GM18907 (cell line): ENCODE data around the gene CCN2.

Source experiments
- ATAC-seq: cut with Tn5 transposase; IDR thresholded peaks from one replicate; pipeline ENCODE4 v1.9.1; 2021; ENCODE audit warnings: mild to moderate bottlenecking, moderate library complexity; ENCODE audit not compliant: unreplicated experiment

CCN2 gene, protein sequence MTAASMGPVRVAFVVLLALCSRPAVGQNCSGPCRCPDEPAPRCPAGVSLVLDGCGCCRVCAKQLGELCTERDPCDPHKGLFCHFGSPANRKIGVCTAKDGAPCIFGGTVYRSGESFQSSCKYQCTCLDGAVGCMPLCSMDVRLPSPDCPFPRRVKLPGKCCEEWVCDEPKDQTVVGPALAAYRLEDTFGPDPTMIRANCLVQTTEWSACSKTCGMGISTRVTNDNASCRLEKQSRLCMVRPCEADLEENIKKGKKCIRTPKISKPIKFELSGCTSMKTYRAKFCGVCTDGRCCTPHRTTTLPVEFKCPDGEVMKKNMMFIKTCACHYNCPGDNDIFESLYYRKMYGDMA

DNA sequence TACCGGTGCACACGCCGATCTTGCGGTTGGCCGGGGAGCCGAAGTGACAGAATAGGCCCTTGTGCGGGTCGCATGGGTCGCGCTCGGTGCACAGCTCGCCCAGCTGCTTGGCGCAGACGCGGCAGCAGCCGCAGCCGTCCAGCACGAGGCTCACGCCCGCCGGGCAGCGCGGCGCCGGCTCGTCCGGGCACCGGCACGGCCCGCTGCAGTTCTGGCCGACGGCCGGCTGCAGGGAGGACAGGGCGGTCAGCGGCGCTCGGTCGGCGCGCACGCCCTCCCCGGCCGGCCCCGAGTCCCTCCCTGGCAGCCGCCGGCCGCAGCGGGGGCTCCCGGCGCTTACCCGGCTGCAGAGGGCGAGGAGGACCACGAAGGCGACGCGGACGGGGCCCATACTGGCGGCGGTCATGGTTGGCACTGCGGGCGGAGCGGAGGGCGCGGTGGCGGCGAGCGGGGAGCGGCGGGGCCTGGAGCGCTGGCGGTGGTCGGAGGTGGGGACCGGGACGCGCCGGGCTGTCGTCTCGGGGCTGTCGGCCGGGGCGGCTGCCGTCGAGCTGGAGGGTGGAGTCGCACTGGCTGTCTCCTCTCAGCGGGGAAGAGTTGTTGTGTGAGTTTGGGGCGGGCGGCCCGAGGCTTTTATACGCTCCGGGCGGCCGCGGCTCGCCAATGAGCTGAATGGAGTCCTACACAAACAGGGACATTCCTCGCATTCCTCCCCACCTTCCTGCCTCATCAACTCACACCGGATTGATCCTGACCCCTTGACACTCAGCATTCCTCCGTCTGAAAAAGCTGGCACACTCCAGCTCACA is at the start of gene CCN2:
CCN2 (minus strand) TSS at position 606 of the 809 bp plus-strand sequence; CDS start at position 406, 200 bp downstream.
- peak; percentile 38 for ATAC-seq

DNA sequence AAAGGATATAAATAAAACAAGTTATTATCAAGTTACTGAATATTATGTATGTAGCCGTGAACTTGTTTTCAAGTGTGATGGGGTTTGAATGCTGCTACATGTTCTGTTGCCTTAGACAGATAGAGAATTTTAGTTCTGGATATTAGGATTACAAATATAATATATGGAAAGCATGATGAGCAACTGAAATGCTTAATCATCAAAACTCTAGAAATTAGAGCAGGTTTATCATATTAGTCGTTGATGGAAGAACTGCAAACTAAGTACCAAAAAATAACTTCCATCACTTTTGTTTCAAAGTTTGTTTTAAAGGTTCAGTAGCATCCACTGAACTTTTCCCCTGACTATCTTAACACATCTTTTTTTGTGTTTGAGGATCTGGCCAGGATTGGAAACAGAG is 49.1 kb upstream of the CCN2 start:
- ATAC-seq: no peak

DNA sequence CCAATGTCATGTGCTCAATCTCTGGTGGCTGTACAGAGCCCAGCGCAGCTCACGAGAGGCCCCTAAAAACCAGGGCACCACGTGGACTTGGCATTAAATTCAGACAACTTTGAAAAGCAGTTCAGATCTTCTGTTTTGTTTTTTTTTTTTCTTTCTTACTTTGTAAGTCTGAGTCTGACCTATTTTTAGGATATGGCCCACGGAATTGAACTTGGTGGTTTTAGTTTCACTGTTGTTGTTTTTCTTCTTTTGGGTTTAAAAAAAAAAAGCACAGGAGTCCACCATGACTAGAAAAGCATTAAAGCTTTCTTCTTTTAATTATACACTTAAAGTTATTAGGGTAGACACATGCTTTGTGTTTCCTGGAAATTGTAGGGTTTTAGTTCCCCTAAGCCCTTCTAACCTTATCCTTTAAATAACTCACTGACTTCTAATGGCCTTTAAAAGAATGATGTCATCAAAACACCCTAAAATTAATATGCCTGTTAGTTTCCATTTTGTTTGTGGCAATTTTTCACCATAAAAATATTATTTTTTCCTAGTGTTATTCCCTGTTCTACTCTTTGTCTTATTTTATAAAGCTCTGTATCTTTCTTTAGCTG is 48.5 kb upstream of the CCN2 start:
- no peak for ATAC-seq

DNA sequence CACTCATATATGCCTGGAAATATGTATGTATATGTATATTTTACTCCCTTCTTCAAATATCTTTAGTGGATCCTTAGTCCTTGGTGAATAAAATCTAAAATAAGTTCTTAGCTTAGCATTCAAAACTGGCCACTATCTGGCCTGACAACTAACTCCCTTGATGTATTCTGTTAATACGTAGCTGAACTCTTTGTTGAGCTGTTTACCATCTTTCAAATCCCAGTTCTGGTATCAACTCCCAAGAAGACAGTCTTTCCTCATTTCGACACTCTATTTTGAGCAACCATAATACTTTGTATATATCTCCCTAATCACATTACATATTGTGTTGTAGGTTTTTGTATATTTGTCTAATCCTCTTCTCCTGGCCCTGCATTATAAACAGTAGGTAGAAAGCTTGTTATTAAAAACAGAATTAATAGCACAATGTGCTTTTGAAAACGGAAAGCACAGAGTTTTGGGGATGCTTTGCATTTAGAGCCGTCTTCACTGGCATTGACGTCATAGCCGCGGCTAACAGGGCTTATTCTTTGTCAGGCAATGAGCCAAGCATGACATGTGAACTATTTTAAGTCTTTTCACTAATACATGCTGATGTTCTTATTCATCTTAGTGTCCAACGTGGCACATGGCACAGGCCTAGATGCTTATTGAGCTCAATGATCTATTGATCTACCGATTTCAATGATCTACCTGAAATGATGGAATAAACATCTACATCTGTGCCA is 47.2 kb upstream of the CCN2 start:
- no peak for ATAC-seq

DNA sequence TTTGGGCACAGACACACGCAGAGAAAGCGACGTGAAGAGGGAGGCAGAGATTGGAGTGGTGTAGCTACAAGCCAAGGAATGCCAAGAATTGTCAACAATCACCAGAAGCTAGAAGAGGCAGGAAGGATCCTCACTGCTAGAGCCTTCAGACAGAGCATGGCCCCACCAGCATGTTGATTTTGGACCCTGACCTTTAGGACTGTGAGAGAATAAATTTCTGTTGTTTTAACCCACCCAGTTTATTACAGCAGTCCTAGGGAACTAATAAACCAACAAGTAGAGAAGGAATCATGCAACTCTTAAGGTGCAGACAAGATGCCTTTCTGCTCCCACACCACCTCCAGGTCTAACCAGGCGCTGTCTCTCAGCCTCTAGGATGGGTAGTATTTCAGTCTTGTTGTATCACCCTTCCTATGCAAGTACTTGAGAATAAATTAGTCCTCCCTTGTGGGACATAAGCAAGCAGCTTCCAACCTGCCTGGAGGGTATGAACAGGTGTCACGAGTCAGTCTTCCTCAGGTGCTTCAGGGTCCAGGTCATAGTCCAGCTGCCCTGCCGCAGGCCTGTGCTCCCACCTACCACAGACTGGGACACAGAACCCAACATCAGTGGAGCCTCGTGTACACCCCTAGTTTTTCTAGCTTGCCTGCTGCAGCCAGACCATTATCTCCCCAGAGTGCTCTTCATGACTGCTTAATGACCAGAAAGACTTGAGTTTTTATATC is 46.4 kb upstream of the CCN2 start:
- ATAC-seq: no peak

DNA sequence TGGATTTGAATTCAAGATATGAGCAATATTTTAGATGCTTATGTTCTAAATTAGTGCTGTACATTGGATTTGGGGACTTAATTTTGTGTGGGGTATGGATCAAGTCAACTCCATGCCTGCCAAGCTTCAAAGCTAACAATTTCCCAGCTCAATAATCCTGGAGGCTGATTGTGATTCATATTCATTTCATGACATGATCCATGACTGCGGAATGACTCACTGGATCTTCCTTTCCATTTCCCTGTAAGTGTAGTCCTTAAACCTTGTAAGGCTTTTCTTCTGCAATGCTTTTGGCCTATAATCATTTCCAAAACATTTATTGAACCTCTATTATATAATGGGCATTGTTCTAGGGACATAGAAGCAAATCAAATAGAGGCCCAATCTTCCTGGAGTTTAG is 44.7 kb upstream of the CCN2 start:
- ATAC-seq: no peak

DNA sequence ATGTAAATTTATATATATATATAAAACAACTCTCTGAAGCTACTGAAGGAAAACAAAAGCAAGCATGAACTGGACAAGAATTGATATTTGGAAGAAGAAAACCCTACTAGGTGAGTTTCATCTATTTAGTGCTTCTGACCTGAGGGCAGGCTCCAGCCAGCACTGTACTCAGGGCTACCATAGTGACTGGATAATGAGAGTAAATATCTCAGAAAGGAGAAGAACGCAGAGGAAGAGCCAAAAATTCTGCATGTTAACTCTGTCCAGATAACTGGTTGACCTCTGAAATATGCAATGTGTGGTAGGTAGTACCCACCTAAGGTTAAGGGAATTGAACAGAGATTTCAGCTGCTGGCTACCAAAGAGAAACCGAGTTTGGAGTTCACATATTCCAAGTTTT is 41.4 kb upstream of the CCN2 start:
- no peak for ATAC-seq

DNA sequence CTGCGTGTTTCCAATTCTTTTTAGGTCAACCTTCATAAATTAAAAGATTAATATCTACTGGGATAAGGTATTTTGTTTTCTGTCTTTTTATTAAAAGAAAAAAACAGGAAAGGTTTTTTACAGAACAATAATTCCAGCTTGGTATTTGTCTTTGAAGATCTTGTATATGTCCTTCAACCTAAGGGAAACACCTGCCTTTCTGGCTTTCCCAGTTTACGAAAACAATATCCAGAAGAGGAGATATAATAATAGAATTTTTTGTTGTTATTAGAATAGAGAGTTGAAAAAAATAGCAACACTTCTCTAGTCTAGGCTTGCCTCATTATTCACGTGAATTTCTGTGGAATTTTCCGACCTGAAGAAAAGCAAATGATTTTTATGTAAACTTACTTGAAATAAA is 37.9 kb upstream of the CCN2 start:
- ATAC-seq: no peak

DNA sequence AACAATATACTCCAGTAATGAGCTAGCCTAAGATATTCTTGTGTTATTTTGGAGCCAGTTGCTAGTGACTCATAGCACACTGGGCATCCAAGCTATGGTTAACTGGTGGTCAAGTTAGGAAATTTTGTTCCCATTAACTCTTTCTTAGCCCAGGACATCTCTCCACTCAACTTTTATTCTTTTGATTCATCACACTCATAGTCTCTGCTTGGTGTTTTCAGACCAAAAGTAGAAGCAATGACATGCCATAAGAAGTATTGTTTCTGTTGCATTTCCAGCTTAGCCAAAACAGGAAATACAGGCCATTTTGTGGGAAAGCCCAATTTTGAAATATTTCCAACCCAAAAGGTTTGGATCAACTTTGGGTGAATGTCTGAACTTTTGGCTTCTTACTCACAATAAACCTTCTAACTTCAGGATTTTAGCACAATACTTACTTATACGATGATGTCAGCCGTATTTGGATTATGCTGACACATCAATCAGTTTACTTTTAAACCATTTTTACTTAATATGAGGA is 31.6 kb upstream of the CCN2 start:
- ATAC-seq: no peak

DNA sequence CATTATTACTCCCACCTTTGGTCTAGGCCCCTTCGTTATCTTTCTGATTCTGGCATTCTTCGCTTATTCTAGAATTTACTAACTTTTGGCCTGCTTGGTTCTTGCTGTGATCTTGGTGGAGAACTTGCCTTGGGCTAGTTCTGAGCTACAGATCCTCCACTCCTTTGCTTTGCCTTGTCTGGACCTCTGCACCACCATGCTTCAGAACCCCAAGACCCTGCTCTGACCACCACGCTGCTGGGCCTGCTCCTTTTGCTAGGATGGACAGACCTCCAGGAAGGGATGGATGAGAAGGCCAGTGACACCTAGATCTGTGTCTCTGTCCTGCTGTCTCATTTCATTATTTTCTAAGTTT is 30.4 kb upstream of the CCN2 start:
- ATAC-seq: no peak

DNA sequence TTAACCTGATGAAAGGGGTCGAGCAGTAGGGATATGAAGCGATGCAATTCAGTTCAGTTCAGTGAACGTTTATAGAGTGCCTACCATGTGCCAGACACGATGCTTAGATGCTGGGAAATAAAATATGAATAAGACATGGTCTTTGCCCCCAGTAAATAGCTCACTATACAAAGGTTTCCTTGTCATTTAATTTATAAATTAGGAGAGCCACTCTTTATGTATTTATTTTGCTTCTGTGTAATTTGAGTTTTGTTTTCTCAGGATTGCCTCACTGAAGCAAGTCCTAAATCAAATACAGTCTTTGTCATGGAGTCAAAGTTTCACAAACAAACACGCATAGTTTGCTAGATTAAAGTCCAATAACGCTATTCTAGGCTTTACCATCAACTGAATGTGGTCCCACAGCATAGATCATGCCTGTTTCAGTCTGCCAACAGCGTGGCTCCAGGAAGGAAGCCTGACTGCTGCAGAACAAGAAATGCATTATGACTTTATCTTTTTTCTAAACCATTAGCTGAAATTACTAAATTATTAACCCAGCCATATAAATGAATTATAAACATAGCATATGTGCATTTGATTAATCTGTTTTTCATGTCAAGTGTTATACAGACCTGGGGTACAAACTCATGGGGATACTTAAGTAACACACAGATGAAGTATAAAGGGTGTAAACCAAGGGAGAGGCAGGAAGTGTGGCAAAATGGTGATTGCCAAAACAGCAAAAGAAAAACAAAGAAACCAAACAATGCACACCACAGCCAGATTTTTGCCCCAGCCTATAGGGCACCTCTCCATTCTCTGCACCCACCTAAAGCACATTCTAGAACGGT is 29.8 kb upstream of the CCN2 start:
- no peak for ATAC-seq

DNA sequence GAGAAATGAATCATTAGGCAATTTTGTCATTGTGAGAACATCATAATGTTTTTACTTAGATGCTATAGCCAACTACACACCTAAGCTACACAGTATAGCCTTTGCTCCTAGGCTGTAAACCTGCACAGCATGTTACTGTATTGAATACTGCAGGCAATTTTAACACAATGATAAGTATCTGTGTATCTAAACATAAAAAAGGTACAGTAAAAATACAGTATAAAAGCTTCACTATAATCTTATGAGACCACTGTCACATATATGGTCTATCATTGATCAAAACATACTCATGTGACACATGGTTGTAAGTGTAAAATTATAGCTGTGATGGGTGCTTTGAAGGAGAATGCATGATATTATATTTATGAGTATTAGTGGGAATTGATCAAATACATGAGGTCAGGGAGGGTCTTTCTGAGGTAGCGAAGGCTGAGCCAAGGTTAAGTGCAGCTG is 29.2 kb upstream of the CCN2 start:
- ATAC-seq: no peak

DNA sequence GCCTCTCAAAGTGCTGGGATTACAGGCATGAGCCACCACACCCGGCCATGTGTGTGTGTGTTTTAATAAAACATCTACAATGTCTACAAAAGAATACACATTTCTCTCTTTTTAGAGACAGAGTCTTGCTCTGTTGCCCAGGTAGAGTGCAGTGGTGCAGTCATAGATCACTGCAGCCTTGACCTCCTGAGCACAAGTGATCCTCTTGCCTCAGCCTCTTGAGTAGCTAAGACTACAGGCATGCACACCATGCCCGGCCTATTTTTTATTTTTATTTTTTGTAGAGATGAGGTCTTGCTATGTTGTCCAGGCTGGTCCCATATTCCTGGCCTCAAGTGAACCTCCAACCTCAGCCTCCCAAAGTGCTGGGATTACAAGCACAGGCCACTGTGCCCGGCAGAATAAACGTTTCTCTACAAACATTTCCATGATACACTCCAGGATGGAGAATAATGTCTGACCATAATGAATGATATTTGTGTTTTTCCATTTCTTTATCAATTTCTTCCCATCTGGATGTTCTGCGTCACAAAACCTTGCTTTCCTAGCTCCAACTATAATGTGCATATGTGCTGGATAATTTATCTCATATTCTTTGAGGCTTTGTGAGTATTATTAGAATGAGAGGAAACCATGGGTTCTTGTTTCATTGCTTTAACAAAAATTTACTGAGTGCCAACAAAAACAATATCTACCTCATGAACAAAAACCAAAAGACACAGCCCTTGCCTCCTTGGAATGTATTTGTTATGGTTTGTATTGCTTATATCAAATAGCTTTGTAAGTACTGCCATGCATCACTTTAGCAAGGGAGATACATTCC is 28.6 kb upstream of the CCN2 start:
- no peak for ATAC-seq

DNA sequence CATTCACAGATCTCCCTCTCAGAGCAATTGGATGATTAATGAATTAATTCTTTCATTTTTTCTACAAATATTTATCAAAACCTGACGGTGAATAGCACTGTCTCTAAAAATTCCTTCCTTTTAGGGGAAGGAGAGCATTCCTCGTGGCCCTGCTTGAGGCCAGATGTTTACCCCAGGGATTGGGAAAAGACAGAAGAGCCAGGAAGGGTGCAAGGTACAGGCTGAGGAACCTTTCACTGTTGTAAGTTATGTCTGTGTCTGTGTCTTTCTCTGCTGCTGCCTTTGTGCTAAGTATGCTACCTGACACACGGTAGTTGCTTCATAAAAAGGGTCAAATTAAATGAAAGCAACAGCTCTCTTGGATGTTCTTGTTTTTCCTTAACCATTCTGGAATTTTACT is 27.4 kb upstream of the CCN2 start:
- no peak for ATAC-seq

DNA sequence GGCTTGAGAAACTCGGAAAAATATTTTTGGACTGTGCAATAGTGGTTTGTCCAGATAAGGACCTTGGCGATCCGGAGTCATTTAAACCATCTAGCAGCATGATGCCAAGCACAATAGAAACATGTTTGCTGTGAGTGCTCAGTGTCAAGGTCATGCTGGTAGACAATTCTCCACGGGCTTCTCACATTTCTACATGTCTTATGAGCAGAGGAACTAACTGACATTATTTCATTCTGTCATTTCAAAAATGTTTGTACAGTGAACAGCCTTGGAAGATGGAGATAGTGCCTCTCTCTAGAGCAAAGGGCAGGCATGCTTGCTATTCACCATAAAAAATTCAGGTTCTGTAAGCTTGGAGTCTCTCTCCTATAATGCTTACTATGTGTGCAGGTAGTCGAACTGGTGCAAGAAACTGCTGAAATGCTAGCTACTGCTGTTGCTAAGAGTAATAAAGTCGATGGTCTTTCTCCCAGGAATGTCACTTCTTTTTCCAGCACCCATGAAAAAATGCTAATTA is 25.4 kb upstream of the CCN2 start:
- ATAC-seq: no peak

DNA sequence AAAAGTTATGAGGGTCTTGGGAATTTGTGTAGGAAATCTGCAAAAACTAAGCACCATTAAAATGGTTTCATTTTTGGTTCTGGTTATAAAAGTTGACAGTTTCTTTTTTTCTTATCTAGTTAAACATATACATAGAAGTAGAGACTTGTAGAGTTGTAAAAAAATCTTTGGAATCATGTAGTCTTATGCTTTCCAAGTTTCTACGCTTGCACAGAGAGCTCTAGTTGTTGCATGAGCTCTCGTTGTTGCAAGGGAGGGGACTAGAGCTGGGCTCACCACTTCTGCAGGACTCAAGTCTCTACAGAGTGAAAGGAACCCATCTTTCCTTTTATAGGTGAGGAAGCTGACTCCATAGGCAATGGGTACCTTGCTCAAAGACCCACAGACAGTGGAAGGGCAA is 21.6 kb upstream of the CCN2 start:
- no peak for ATAC-seq

DNA sequence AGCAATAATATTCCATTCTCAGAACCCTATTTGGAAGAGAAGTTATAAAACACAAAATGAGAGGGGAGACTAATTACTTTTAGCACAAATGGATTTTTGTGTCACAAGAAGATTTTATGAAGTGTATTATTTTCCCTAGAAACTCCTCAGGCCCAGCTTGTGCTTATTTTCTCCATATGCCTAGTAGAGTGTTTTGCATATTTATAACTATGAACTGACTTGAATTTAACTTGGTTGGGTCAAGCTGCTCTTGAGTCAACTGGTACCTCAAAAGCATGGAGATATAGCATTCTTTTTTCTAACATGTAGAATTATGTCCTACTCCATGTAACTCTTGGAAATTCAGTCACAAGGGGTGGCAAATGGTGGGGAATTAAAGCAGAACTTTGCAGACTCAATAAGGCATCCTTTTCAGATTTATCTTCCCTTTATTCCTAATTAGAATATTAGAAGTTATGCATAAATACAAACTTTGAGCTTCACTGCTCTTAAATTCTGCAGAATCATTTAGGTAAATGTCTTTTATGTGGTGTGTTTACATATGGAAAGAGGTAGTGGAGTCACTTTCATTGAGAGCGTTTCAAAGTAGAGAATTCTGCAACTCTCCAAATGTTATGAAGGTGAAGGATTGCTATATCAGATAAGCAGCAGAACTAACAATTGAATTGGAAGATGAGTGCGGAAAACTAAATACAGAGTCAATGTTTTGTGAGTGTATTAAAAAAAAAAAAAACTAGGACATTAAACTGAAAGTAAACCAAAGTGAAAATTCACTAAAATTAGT is 19.1 kb upstream of the CCN2 start:
- no peak for ATAC-seq

DNA sequence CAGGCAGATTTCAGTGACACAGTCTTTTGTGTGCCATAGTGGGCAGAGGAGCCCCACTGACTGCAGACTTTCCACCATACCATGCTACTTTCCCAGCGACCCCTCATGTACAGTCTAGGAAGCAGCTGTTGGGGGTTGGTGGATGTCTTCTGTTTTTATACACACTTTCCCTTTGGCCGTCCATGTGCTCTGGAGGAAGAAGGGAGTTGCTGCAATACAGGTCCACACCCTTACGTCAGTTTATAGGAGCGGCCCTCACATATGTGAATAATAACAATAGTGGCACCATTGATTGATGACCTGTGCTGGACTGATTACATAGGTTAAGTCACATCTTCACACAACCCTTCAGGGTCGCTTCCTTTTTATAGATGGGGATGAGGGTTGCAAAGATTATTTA is 17.5 kb upstream of the CCN2 start:
- no peak for ATAC-seq
